ENCODE measurements around the gene EYS.

GRCh38 chr6:65538644-65539043, 168.4 kb downstream of the EYS start:
- TF ChIP-seq FOXK2 (conservative IDR thresholded peaks at IDR 0.05 in 1 of 2, IDR thresholded peaks at IDR 0.05 in 1 of 2; ENCODE audit: low read depth in 2 of 2) (no peak), MAFK (IDR thresholded peaks at IDR 0.05; ENCODE audit: low read length) (no peak), CTCF (IDR thresholded peaks at IDR 0.05 in 2 of 3, conservative IDR thresholded peaks at IDR 0.05 in 1 of 3; ENCODE audit: insufficient read depth in 2 of 3, low read depth in 1 of 3, low read length in 3 of 3) (no peak), SMC3 (conservative IDR thresholded peaks at IDR 0.05; ENCODE audit: insufficient read depth, low read depth, low read length) (no peak), USF2 (CRISPR knock-in tag; IDR thresholded peaks at IDR 0.05) (no peak), RAD21 (CRISPR knock-in tag; conservative IDR thresholded peaks at IDR 0.05 in 1 of 2, IDR thresholded peaks at IDR 0.05 in 1 of 2) (no peak), KAT8 (IDR thresholded peaks at IDR 0.05; ENCODE audit: low read depth) (no peak), ZNF41 (CRISPR knock-in tag; conservative IDR thresholded peaks at IDR 0.05) (no peak), TAF9B (IDR thresholded peaks at IDR 0.05; ENCODE audit: partially characterized antibody) (no peak), NFYB (IDR thresholded peaks at IDR 0.05; ENCODE audit: extremely low read depth, insufficient read length) (no peak), POLR2A (conservative IDR thresholded peaks at IDR 0.05) (no peak), HNRNPLL (IDR thresholded peaks at IDR 0.05; ENCODE audit: low read depth, low read length, poor library complexity, severe bottlenecking) (no peak), TAF1 (IDR thresholded peaks at IDR 0.05; ENCODE audit: control insufficient read depth, extremely low read depth, insufficient read depth, low read length, severe bottlenecking) (no peak), ELF1 (tag; IDR thresholded peaks at IDR 0.05) (no peak)
